GM12872 (cell line): Measurements from ENCODE around the gene CTCFL.

Experiments used
- CTCF ChIP-seq: IDR thresholded peaks from 3 replicates; pipeline ENCODE4 v1.5.1; 2011; ENCODE audit warnings: low read depth, mild to moderate bottlenecking, low read length, moderate library complexity; ENCODE audit not compliant: insufficient read depth

The CTCFL gene

DNA sequence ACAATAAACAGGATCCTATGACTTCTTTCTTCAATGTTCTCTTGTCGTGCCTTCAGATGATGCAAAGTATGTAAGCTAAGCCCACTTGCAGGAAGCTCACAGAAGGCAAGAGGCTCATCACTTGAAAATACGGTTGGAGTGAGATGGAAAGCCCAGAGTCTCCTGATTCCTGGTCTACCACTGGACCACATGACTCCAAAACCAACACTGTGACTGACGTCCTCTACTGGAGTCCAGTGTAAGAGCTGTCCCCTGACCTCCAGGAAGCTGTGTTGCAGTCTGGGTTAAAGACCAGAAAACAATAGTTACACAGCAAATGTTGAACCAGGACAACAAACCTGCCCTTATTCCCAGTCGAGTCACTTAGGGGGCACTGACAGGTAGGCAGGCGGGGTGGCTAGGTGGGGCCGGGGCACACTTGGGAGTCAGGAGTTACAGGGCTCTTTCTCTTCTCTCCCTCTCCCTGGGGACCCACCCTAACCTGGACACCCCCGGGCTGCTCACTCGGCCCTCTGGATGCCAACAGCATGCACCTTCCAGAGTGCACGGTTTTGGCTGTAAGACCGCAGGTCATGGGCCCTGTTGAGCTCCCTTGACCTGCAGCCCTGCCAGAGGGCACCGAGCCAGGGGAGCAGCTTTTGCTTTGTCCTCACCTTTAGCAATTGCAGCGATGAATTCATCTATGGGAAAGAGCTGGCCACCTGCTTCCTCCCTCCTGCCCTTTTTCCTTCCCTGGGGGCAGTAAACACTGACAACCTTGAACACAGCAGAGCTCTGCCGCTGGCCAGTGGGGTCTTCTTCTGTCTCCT, 43.4 kb upstream of the CTCFL start:
- no peak for TF ChIP-seq CTCF

GRCh38 chr20:57567471-57568079, 42.6 kb upstream of the CTCFL start:
- no peak for TF ChIP-seq CTCF

GRCh38 chr20:57566803-57567459, 42.0 kb upstream of the CTCFL start:
- no peak for TF ChIP-seq CTCF

GRCh38 chr20:57566399-57566798, 41.5 kb upstream of the CTCFL start:
- no peak for TF ChIP-seq CTCF

- no peak for TF ChIP-seq CTCF
These were observed 40.2 kb upstream of the CTCFL start for GRCh38 chr20:57564951-57565642.

GRCh38 chr20:57564180-57564802, 39.4 kb upstream of the CTCFL start:
- TF ChIP-seq CTCF = no peak
